WERI-Rb-1 (cell line): Measurements from ENCODE around the gene ADI1.
"Not testable (repeated sequence)": the region's sequence is repeated elsewhere in the genome, so short reads cannot be mapped to it uniquely, and the experiment has no call there.

Experiments used
- DNase-seq: peaks from one replicate; pipeline ENCODE4 v3.0.0-alpha.2; 2020
- H3K27ac ChIP-seq: fragments of 250-450 bp; sonication (Bioruptor Pico); 2 replicates; pipeline ENCODE4 v1.5.1; 2020; ENCODE audit warnings: mild to moderate bottlenecking, moderate library complexity
- H3K27me3 ChIP-seq: fragments of 250-450 bp; sonication (Bioruptor Pico); 2 replicates; pipeline ENCODE4 v1.5.1; 2021; ENCODE audit warnings: mild to moderate bottlenecking, low read depth, moderate library complexity; ENCODE audit not compliant: insufficient read depth, severe bottlenecking
- H3K36me3 ChIP-seq: fragments of 250-450 bp; sonication (Bioruptor Pico); 2 replicates; pipeline ENCODE4 v1.5.1; 2020; ENCODE audit warnings: mild to moderate bottlenecking, moderate library complexity
- H3K4me3 ChIP-seq: 2 replicates; pipeline ENCODE4 v1.5.1; 2011; ENCODE audit warnings: low read depth, mild to moderate bottlenecking, control low read depth, low read length
- H3K9me3 ChIP-seq: fragments of 250-450 bp; sonication (Bioruptor Pico); 2 replicates; pipeline ENCODE4 v1.5.1; 2021; ENCODE audit warnings: mild to moderate bottlenecking, moderate library complexity; ENCODE audit not compliant: severe bottlenecking
- CTCF ChIP-seq: IDR thresholded peaks from 2 replicates; pipeline ENCODE4 v1.5.1; 2011; ENCODE audit warnings: low read depth, mild to moderate bottlenecking, control low read depth, inconsistent platforms, low read length

The ADI1 gene

GRCh38 chr2:3494984-3495666 lies 24.2 kb downstream of the ADI1 start:
- DNase-seq: no peak
- no peak overlapping the region for H3K27ac ChIP-seq
- no peaks in the 10 kb centered on the region for H3K9me3 ChIP-seq
- TF ChIP-seq CTCF: no peak
- no peak overlapping the region for H3K4me3 ChIP-seq
- H3K36me3 ChIP-seq: peaks cover 40% of the 10 kb centered on the region
- no peaks in the 10 kb centered on the region for H3K27me3 ChIP-seq

- H3K27ac ChIP-seq: peak overlapping the region; percentile 38
- TF ChIP-seq CTCF: no peak
- H3K27me3 ChIP-seq: no peaks in the 10 kb centered on the region
- peak overlapping the region; percentile 46 for H3K4me3 ChIP-seq
- H3K9me3 ChIP-seq: no peaks in the 10 kb centered on the region
- DNase-seq: peak; percentile 91
- H3K36me3 ChIP-seq: peaks cover 29% of the 10 kb centered on the region
Observed at GRCh38 chr2:3493615-3494007, 25.7 kb downstream of the ADI1 start.

GRCh38 chr2:3492951-3493614 lies 26.2 kb downstream of the ADI1 start:
- no peaks in the 10 kb centered on the region for H3K27me3 ChIP-seq
- TF ChIP-seq CTCF: no peak
- H3K4me3 ChIP-seq: peak overlapping the region; percentile 46
- peak overlapping the region; percentile 38 for H3K27ac ChIP-seq
- peaks cover under 1% of the 10 kb centered on the region for H3K9me3 ChIP-seq
- no peak for DNase-seq
- H3K36me3 ChIP-seq: peaks cover 24% of the 10 kb centered on the region

GRCh38 chr2:3492475-3492787 lies 26.9 kb downstream of the ADI1 start:
- H3K27me3 ChIP-seq, H3K9me3 ChIP-seq, DNase-seq, H3K27ac ChIP-seq, H3K4me3 ChIP-seq: not testable (repeated sequence)
- H3K36me3 ChIP-seq: peaks cover 18% of the 10 kb centered on the region

- Histone ChIP-seq H3K27ac (no peak overlapping the region), H3K36me3 (peaks cover 14% of the 10 kb centered on the region), H3K4me3 (no peak overlapping the region), H3K27me3 (no peaks in the 10 kb centered on the region), H3K9me3 (peaks cover 12% of the 10 kb centered on the region)
- DNase-seq: no peak
- no peak for TF ChIP-seq CTCF
Observed at GRCh38 chr2:3491716-3492474, 27.4 kb downstream of the ADI1 start.

- Histone ChIP-seq H3K9me3 (peaks cover 18% of the 10 kb centered on the region), H3K36me3 (peaks cover 12% of the 10 kb centered on the region), H3K27me3 (no peaks in the 10 kb centered on the region), H3K27ac (no peak overlapping the region), H3K4me3 (no peak overlapping the region)
- no peak for DNase-seq
- TF ChIP-seq CTCF: no peak
Observed at GRCh38 chr2:3491306-3491705, 28.0 kb downstream of the ADI1 start.
